Osteoblast (primary cell): ENCODE data around the gene HOXD13. TPM values are rescaled to one million over a fixed set of nuclear protein-coding genes. Genes with fewer than 3 reads are reported as not detected.
A peak's percentile ranks its signal among the peaks of the same experiment; 100 is the strongest.

Source experiments
- DNase-seq: peaks from one replicate; pipeline ENCODE4 v3.0.0; 2011; ENCODE audit warnings: low spot score, mixed read lengths; ENCODE audit not compliant: insufficient read length; ENCODE audit errors: missing footprints
- H2AFZ ChIP-seq: 2 replicates; pipeline ENCODE4 v1.6.0; 2011; ENCODE audit warnings: mild to moderate bottlenecking, low read length
- H3K27ac ChIP-seq: 2 replicates; pipeline ENCODE4 v1.5.1; 2011; ENCODE audit warnings: mild to moderate bottlenecking, low read depth, low read length, moderate library complexity
- H3K27me3 ChIP-seq: 2 replicates; pipeline ENCODE4 v1.6.0; 2012; ENCODE audit warnings: mild to moderate bottlenecking, control low read depth, inconsistent platforms, low read length, moderate library complexity; ENCODE audit not compliant: insufficient read depth
- H3K36me3 ChIP-seq: 2 replicates; pipeline ENCODE4 v1.5.1; 2011; ENCODE audit warnings: mild to moderate bottlenecking, low read length, control low read depth, moderate library complexity; ENCODE audit not compliant: insufficient read depth
- H3K4me1 ChIP-seq: 2 replicates; pipeline ENCODE4 v1.5.1; 2011; ENCODE audit warnings: mild to moderate bottlenecking, low read length, control low read depth, moderate library complexity; ENCODE audit not compliant: insufficient read depth
- H3K4me2 ChIP-seq: 2 replicates; pipeline ENCODE4 v1.6.0; 2011; ENCODE audit warnings: mild to moderate bottlenecking, low read length; ENCODE audit not compliant: insufficient read depth
- H3K4me3 ChIP-seq: fragments of 200-600 bp; sonication (generic); 3 replicates; pipeline ENCODE4 v1.5.1; 2012; ENCODE audit warnings: mild to moderate bottlenecking, low read length, inconsistent platforms; ENCODE audit not compliant: insufficient read depth
- H3K79me2 ChIP-seq: 2 replicates; pipeline ENCODE4 v1.6.0; 2012; ENCODE audit warnings: mild to moderate bottlenecking, low read length, control low read depth, inconsistent platforms; ENCODE audit not compliant: insufficient read depth
- H3K9me3 ChIP-seq: 2 replicates; pipeline ENCODE4 v1.5.1; 2011; ENCODE audit warnings: low read depth, low read length, control low read depth
- H4K20me1 ChIP-seq: 2 replicates; pipeline ENCODE4 v1.6.0; 2012; ENCODE audit warnings: mild to moderate bottlenecking, low read length, control low read depth; ENCODE audit not compliant: insufficient read depth
- total RNA-seq: library from RNA; depleted of rRNA; stranded (reverse); fragments of >200 nt; gene quantifications from 2 replicates; pipeline ENCODE4 v1.2.3, GENCODE V29; 2012
- TF ChIP-seq, protein P1 (sequence below): IDR thresholded peaks from 2 replicates; pipeline ENCODE4 v1.5.1; 2011; ENCODE audit warnings: mild to moderate bottlenecking, low read depth, low read length, moderate library complexity; ENCODE audit errors: extremely low read depth

Gene HOXD13
- total RNA-seq, 1 donor = not detected

DNA sequence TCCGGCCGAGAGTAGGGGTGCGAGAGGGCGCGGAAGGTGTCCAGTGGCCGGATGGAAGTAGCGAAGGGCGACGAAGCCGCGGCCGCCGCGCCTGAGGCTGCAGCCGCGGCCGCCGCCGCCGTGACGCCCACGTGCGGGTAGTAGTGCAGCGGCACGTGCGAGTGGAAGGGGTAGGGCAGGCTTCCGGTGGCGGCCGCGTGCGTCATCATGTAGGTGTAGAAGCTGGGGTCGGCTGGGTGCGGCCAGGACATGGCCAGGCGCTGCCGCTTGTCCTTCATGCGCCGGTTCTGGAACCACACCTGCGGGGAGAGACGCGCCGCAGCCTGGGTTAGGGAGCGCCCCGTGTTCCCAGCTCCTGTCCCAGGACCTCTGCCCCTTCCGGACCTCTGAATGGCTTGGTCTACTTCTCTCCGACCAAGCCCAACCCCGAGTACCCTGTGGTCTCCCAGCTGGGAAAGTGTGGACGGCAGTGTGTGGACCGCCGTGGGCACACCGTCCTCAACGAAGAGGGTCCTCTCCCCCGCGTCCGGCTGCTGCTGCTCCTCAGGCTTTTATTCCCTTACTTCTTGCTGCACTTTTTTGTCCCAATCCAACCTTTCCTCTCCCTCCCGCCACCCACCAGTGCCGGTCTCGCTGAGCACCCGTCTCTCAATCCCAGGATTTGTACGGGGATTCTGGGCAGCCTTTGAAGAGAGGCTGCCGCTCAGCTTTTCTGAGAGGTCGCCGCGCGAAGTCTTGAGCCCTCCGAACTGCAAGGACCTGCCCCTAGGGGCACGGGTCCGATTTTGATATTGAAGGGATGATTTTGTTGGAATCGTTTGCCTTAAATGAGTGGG is 11.8 kb upstream of the HOXD13 start:
- Histone ChIP-seq H3K4me3 (peak overlapping the region; percentile 30), H3K9me3 (no peaks in the 10 kb centered on the region), H4K20me1 (no peaks in the 10 kb centered on the region), H3K27ac (no peak overlapping the region), H3K4me2 (peak overlapping the region; percentile 43), H3K79me2 (no peaks in the 10 kb centered on the region), H3K36me3 (no peaks in the 10 kb centered on the region), H3K4me1 (no peaks in the 10 kb centered on the region), H2AFZ (no peak overlapping the region), H3K27me3 (peaks cover 97% of the 10 kb centered on the region)
- TF ChIP-seq, protein P1, sequence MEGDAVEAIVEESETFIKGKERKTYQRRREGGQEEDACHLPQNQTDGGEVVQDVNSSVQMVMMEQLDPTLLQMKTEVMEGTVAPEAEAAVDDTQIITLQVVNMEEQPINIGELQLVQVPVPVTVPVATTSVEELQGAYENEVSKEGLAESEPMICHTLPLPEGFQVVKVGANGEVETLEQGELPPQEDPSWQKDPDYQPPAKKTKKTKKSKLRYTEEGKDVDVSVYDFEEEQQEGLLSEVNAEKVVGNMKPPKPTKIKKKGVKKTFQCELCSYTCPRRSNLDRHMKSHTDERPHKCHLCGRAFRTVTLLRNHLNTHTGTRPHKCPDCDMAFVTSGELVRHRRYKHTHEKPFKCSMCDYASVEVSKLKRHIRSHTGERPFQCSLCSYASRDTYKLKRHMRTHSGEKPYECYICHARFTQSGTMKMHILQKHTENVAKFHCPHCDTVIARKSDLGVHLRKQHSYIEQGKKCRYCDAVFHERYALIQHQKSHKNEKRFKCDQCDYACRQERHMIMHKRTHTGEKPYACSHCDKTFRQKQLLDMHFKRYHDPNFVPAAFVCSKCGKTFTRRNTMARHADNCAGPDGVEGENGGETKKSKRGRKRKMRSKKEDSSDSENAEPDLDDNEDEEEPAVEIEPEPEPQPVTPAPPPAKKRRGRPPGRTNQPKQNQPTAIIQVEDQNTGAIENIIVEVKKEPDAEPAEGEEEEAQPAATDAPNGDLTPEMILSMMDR = no peak
- DNase-seq = peak; percentile 68

DNA sequence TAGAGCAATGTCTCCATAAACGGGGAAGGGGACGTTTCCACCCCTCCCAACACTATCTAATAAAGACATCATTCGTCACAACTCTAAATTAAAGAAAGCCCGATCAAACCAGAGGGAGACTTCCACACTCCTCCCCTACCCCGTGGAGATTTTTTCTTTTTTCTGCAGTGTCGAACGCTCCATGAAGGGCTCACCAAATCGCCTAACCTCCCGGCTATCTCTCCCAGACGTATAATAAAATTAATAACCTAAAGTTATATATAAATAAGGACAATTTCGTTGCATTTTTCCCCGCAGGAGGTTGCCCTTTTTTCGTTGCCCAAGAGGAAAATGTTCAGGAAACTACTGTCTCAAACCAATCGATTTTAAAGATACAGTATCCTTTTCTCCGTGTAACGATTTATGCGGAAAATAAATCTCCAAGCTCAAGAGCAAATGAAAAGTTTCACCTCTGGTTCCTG is 11.1 kb upstream of the HOXD13 start:
- Histone ChIP-seq H3K9me3 (no peaks in the 10 kb centered on the region), H3K4me3 (no peak overlapping the region), H3K27ac (no peak overlapping the region), H3K79me2 (no peaks in the 10 kb centered on the region), H4K20me1 (no peaks in the 10 kb centered on the region), H3K27me3 (peaks cover 97% of the 10 kb centered on the region), H3K4me1 (no peaks in the 10 kb centered on the region), H2AFZ (no peak overlapping the region), H3K4me2 (no peak overlapping the region), H3K36me3 (no peaks in the 10 kb centered on the region)
- peak; percentile 85 for DNase-seq
- TF ChIP-seq, protein P1 = no peak

DNA sequence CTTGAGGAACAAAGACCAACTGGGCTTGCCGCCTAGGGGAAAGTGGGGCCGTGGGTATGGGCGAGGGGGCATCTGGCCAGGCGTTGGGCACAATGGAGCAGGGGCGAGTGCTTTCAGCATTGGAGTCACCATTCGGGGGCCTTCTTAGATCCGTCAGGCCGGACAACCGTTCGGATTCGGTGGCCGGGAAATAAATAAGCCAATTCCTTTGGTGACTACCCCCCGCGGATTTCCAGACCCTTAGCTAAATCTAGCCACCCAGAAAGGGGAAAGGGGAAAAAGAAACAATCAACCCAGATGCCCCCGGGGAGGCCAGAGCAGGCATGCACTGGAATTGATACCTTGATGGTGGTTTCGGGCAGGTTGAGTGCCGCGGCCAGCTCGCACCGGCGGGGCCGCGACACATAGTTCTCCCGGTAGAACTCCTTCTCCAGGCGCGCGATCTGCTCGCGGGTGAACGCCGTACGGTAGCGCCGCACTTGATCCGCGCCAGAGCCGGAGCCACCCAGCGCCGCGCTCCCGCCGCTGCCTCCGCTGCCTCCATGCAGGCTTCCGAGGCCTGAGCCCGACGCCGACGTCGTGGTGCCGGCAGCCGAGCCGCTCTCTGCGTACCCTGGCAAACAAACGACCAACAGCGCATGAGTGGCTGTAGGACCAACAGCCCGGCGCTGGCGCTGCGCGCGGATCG is 10.5 kb upstream of the HOXD13 start:
- H3K4me2 ChIP-seq = no peak overlapping the region
- peak; percentile 93 for DNase-seq
- no peaks in the 10 kb centered on the region for H3K9me3 ChIP-seq
- peaks cover 97% of the 10 kb centered on the region for H3K27me3 ChIP-seq
- no peaks in the 10 kb centered on the region for H3K4me1 ChIP-seq
- H3K27ac ChIP-seq = no peak overlapping the region
- H2AFZ ChIP-seq = no peak overlapping the region
- H3K4me3 ChIP-seq = no peak overlapping the region
- H3K36me3 ChIP-seq = no peaks in the 10 kb centered on the region
- TF ChIP-seq, protein P1 = no peak
- H4K20me1 ChIP-seq = no peaks in the 10 kb centered on the region
- H3K79me2 ChIP-seq = no peaks in the 10 kb centered on the region

DNA sequence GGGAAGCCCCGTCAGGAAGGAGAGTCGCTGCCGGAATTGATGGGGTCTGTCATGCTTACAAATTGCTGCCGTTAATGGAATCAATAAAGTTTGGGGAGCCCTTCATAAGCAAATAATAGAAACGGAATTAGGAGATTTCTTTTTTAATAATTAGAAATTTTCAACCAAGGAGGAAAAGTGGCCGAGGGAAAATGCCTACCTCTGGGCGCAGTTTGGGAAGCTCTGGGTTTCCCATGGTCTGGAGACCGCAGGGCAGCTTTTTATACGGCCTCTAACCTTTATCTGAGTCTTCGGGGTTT is 10.0 kb upstream of the HOXD13 start:
- Histone ChIP-seq H3K4me1 (no peaks in the 10 kb centered on the region), H3K79me2 (no peaks in the 10 kb centered on the region), H2AFZ (no peak overlapping the region), H3K27ac (no peak overlapping the region), H4K20me1 (no peaks in the 10 kb centered on the region), H3K4me2 (no peak overlapping the region), H3K9me3 (no peaks in the 10 kb centered on the region), H3K27me3 (peaks cover 97% of the 10 kb centered on the region), H3K36me3 (no peaks in the 10 kb centered on the region), H3K4me3 (no peak overlapping the region)
- DNase-seq = peak; percentile 79
- TF ChIP-seq, protein P1 = no peak
